NCI-H2107 (cell line): ENCODE data around the gene WASF2.
"Not testable (repeated sequence)": the region's sequence is repeated elsewhere in the genome, so short reads cannot be mapped to it uniquely, and the experiment has no call there.

Source experiments
- DNase-seq: peaks from one replicate; lab custom pipeline; 2025; lab: John Stamatoyannopoulos, UW

Gene WASF2

GRCh38 chr1:27521861-27522431, 32.0 kb upstream of the WASF2 start:
- DNase-seq = no peak

GRCh38 chr1:27521336-27521831, 31.4 kb upstream of the WASF2 start:
- DNase-seq = no peak

- DNase-seq = no peak
Observed at GRCh38 chr1:27520651-27521050, 30.7 kb upstream of the WASF2 start.

- no peak for DNase-seq
Observed at GRCh38 chr1:27519331-27520258, 29.6 kb upstream of the WASF2 start.

- no peak for DNase-seq
Observed at GRCh38 chr1:27518808-27519207, 28.8 kb upstream of the WASF2 start.

GRCh38 chr1:27517907-27518718, 28.1 kb upstream of the WASF2 start:
- DNase-seq = no peak

- DNase-seq = no peak
Observed at GRCh38 chr1:27517301-27517700, 27.3 kb upstream of the WASF2 start.

- no peak for DNase-seq
Observed at GRCh38 chr1:27515626-27516025, 25.7 kb upstream of the WASF2 start.

- no peak for DNase-seq
Observed at GRCh38 chr1:27513958-27514357, 24.0 kb upstream of the WASF2 start.

- DNase-seq = no peak
Observed at GRCh38 chr1:27513528-27513927, 23.6 kb upstream of the WASF2 start.

GRCh38 chr1:27509127-27510080, 19.4 kb upstream of the WASF2 start:
- DNase-seq = no peak

GRCh38 chr1:27507960-27508665, 18.1 kb upstream of the WASF2 start:
- no peak for DNase-seq

GRCh38 chr1:27506703-27507102, 16.7 kb upstream of the WASF2 start:
- no peak for DNase-seq

- no peak for DNase-seq
Observed at GRCh38 chr1:27505420-27505680, 15.4 kb upstream of the WASF2 start.

GRCh38 chr1:27504588-27505419, 14.8 kb upstream of the WASF2 start:
- DNase-seq = no peak

- no peak for DNase-seq
Observed at GRCh38 chr1:27503844-27504587, 14.0 kb upstream of the WASF2 start.

- DNase-seq = no peak
Observed at GRCh38 chr1:27503033-27503432, 13.1 kb upstream of the WASF2 start.

- DNase-seq = not testable (repeated sequence)
Observed at GRCh38 chr1:27501159-27501558, 11.2 kb upstream of the WASF2 start.

- DNase-seq = no peak
Observed at GRCh38 chr1:27499142-27499541, 9.2 kb upstream of the WASF2 start.
